Bronchial epithelial cell (primary cell): ENCODE data around the gene PICALM. TPM values are rescaled to one million over a fixed set of nuclear protein-coding genes. Genes with fewer than 3 reads are reported as not detected.

Experiments
- DNase-seq: peaks from one replicate; pipeline ENCODE4 v3.0.0-alpha.2; 2010; ENCODE audit warnings: low read depth
- FAIRE-seq: peaks from 2 replicates; lab custom pipeline; 2011; peaks lifted over from hg19 to GRCh38; lab: Jason Lieb, UNC
- H3K27me3 ChIP-seq: 2 replicates; pipeline ENCODE4 v1.5.1; 2011; ENCODE audit warnings: low read length; ENCODE audit not compliant: control insufficient read depth, insufficient read depth
- H3K36me3 ChIP-seq: 2 replicates; pipeline ENCODE4 v1.5.1; 2011; ENCODE audit warnings: low read length; ENCODE audit not compliant: control insufficient read depth, insufficient read depth
- H3K4me3 ChIP-seq: 2 replicates; pipeline ENCODE4 v1.5.1; 2011; ENCODE audit warnings: mild to moderate bottlenecking, low read depth, low read length, control low read depth
- CTCF ChIP-seq: IDR thresholded peaks from 2 replicates; pipeline ENCODE4 v1.5.1; 2011; ENCODE audit warnings: mild to moderate bottlenecking, moderate library complexity, low read length, control low read depth, inconsistent platforms; ENCODE audit not compliant: insufficient read depth, severe bottlenecking
- total RNA-seq: library from RNA; depleted of rRNA; stranded (reverse); fragments of >200 nt; gene quantifications from 2 replicates; pipeline ENCODE4 v1.2.1, GENCODE V29; 2014

PICALM gene
- total RNA-seq, 1 donor from 2014 or later: 203 TPM

- H3K27me3 ChIP-seq: no peaks in the 10 kb centered on the region
- TF ChIP-seq CTCF: no peak
- DNase-seq: no peak
- H3K4me3 ChIP-seq: no peak overlapping the region
- FAIRE-seq: no peak
- peaks cover 11% of the 10 kb centered on the region for H3K36me3 ChIP-seq
Observed at GRCh38 chr11:85970593-85970992, 98.3 kb downstream of the PICALM start.

GRCh38 chr11:85967457-85967856 lies 101.4 kb downstream of the PICALM start:
- no peak for TF ChIP-seq CTCF
- FAIRE-seq (no peak), DNase-seq (no peak)
- peaks cover 11% of the 10 kb centered on the region for H3K36me3 ChIP-seq
- H3K27me3 ChIP-seq: no peaks in the 10 kb centered on the region
- H3K4me3 ChIP-seq: no peak overlapping the region

GRCh38 chr11:85965202-85965601 lies 103.7 kb downstream of the PICALM start:
- peaks cover 12% of the 10 kb centered on the region for H3K36me3 ChIP-seq
- DNase-seq (peak; percentile 13), FAIRE-seq (no peak)
- H3K27me3 ChIP-seq: no peaks in the 10 kb centered on the region
- TF ChIP-seq CTCF: no peak
- no peak overlapping the region for H3K4me3 ChIP-seq

GRCh38 chr11:85961930-85962363 lies 106.9 kb downstream of the PICALM start:
- no peak overlapping the region for H3K4me3 ChIP-seq
- H3K27me3 ChIP-seq: no peaks in the 10 kb centered on the region
- FAIRE-seq: no peak
- H3K36me3 ChIP-seq: peaks cover 13% of the 10 kb centered on the region
- DNase-seq: peak; percentile 58
- no peak for TF ChIP-seq CTCF

- DNase-seq: no peak
- Histone ChIP-seq H3K27me3 (no peaks in the 10 kb centered on the region), H3K4me3 (no peak overlapping the region), H3K36me3 (peaks cover 11% of the 10 kb centered on the region)
- no peak for TF ChIP-seq CTCF
- FAIRE-seq: no peak
Observed at GRCh38 chr11:85961130-85961529, 107.8 kb downstream of the PICALM start.

- no peak for DNase-seq
- peaks cover 11% of the 10 kb centered on the region for H3K36me3 ChIP-seq
- no peaks in the 10 kb centered on the region for H3K27me3 ChIP-seq
- no peak overlapping the region for H3K4me3 ChIP-seq
- TF ChIP-seq CTCF: no peak
- FAIRE-seq: no peak
Observed at GRCh38 chr11:85960678-85961077, 108.2 kb downstream of the PICALM start.
